SK-N-MC (cell line): ENCODE results near the gene IL20RA.

Experiments used
- EZH2 ChIP-seq: fragments of 200-600 bp; sonication (generic); IDR thresholded peaks from one replicate; pipeline ENCODE4 v1.6.1; 2017; ENCODE audit warnings: antibody characterized with exemption
- POLR2AphosphoS5 ChIP-seq: IDR thresholded peaks from 2 replicates; pipeline ENCODE4 v1.6.1; 2012; ENCODE audit warnings: mild to moderate bottlenecking, low read depth, low read length, borderline replicate concordance

DNA sequence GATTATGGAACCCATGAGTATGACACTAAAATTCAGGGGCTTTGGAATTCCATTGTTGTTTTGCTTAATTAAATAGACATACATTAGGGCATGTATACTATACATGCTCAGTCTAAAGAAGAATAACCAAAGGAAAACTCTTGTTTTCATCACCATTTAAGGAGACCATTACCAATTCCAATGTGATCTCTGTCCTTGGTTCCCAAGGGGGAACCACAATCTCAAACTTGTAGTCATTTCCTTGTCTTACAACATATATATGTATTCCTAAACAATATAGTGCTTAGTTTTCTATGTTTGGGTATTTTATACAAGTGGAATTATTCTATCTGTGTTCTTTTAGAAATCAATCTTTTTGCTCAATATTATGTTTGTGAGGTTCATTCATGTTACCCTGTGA, 49.2 kb downstream of the IL20RA start:
- TF ChIP-seq EZH2 (no peak), POLR2AphosphoS5 (no peak)
